GM11168 (cell line): ENCODE measurements around the gene RLF.

Experiments used
- in situ Hi-C: fragments of 300-500 bp; cut with MboI; formaldehyde crosslinking; loops from one replicate; pipeline ENCODE4 v1.12.0; 2022; ENCODE audit warnings: low sequenced_read_pairs; ENCODE audit not compliant: unreplicated experiment

Gene RLF

GRCh38 chr1:40161125-40161887 lies at the start of gene RLF:
Gene RLF (plus strand): TSS chr1:40161387. CDS start chr1:40161400, 13 bp downstream.
- in situ Hi-C loops = loop anchor here (10.0 kb wide), 1 partner anchor 93 kb away; the partner anchor contains the start of gene ZMPSTE24

- in situ Hi-C loops = no loop called here
These were observed 46.8 kb upstream of the RLF start for GRCh38 chr1:40114400-40114799.

GRCh38 chr1:40120128-40120527 lies 41.1 kb upstream of the RLF start:
- in situ Hi-C loops = no loop called here

GRCh38 chr1:40122855-40123254 lies 38.3 kb upstream of the RLF start:
- in situ Hi-C loops = no loop called here

GRCh38 chr1:40130892-40131291 lies 30.3 kb upstream of the RLF start:
- in situ Hi-C loops = no loop called here

- in situ Hi-C loops = no loop called here
These were observed 28.5 kb upstream of the RLF start for GRCh38 chr1:40132383-40133311.

- in situ Hi-C loops = no loop called here
These were observed 27.9 kb upstream of the RLF start for GRCh38 chr1:40133312-40133665.

GRCh38 chr1:40133839-40134238 lies 27.3 kb upstream of the RLF start:
- in situ Hi-C loops = no loop called here

GRCh38 chr1:40140211-40140973 lies 20.8 kb upstream of the RLF start:
- in situ Hi-C loops = loop anchor here (10.0 kb wide), 1 partner anchor 264 kb away; no protein-coding TSS in a partner anchor

GRCh38 chr1:40141878-40142535 lies 19.2 kb upstream of the RLF start:
- in situ Hi-C loops = loop anchor here (10.0 kb wide), 1 partner anchor 263 kb away; no protein-coding TSS in a partner anchor

GRCh38 chr1:40143891-40144575 lies 17.2 kb upstream of the RLF start:
- in situ Hi-C loops = loop anchor here (10.0 kb wide), 1 partner anchor 261 kb away; no protein-coding TSS in a partner anchor

- in situ Hi-C loops = loop anchor here (5.0 kb wide), 1 partner anchor 186 kb away; no protein-coding TSS in a partner anchor
These were observed 9.6 kb upstream of the RLF start for GRCh38 chr1:40151457-40152079.

GRCh38 chr1:40153073-40153770 lies 8.0 kb upstream of the RLF start:
- in situ Hi-C loops = loop anchor here (5.0 kb wide), 1 partner anchor 184 kb away; no protein-coding TSS in a partner anchor

GRCh38 chr1:40155135-40155534 lies 6.1 kb upstream of the RLF start:
- in situ Hi-C loops = no loop called here

- in situ Hi-C loops = no loop called here
These were observed 5.3 kb upstream of the RLF start for GRCh38 chr1:40155910-40156309.

GRCh38 chr1:40160806-40161124 lies 422 bp upstream of the RLF start:
- in situ Hi-C loops = loop anchor here (10.0 kb wide), 1 partner anchor 94 kb away; the partner anchor contains the start of gene ZMPSTE24

- in situ Hi-C loops = loop anchor here (10.0 kb wide), 1 partner anchor 93 kb away; the partner anchor contains the start of gene ZMPSTE24
These were observed 756 bp downstream of the RLF start for GRCh38 chr1:40161888-40162397.
